ENCODE results near the gene COBL. TPM values are rescaled to one million over a fixed set of nuclear protein-coding genes. Genes with fewer than 3 reads are reported as not detected.
A peak's percentile ranks its signal among the peaks of the same experiment; 100 is the strongest.

COBL gene
- total RNA-seq, 6 experiments from 2014 or later = 21.5 to 35.9 (median 24.6) TPM

DNA sequence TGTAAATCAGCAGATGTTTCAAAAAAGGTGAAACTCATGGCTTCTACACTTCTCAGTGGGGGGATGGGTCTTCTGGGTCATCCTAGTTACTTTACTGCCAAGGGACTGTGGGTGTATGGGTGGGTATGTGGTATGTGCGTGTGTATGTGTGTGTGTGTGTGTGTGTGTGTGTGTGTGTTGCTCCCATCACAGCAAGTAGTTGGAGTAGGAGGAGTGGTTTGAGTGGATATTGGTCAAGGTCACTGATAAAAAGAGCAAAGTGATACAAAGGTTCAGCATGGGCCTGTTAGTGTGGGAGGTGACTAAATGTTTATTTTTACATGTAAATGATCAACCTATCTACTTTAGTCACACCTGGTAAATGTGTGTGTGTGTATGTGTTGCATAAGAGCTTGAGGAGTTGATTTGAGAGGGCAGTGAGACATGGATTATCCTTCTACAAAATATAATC is 11.8 kb upstream of the COBL start:
- H3K36me3 ChIP-seq = no peaks in the 10 kb centered on the region
- H3K27me3 ChIP-seq = no peaks in the 10 kb centered on the region
- no peak overlapping the region for H3K4me3 ChIP-seq
- intact Hi-C loops (cut with DNase I) = no loop called here
- ATAC-seq (peak; percentile 84 to 94 (median 88)), DNase-seq (peak in 1 of 3 donors; percentile 62)
- no peak for TF ChIP-seq POLR2A (IDR thresholded peaks at IDR 0.05)
- TF ChIP-seq, protein P1, sequence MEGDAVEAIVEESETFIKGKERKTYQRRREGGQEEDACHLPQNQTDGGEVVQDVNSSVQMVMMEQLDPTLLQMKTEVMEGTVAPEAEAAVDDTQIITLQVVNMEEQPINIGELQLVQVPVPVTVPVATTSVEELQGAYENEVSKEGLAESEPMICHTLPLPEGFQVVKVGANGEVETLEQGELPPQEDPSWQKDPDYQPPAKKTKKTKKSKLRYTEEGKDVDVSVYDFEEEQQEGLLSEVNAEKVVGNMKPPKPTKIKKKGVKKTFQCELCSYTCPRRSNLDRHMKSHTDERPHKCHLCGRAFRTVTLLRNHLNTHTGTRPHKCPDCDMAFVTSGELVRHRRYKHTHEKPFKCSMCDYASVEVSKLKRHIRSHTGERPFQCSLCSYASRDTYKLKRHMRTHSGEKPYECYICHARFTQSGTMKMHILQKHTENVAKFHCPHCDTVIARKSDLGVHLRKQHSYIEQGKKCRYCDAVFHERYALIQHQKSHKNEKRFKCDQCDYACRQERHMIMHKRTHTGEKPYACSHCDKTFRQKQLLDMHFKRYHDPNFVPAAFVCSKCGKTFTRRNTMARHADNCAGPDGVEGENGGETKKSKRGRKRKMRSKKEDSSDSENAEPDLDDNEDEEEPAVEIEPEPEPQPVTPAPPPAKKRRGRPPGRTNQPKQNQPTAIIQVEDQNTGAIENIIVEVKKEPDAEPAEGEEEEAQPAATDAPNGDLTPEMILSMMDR (IDR thresholded peaks at IDR 0.05) = no peak
- peak overlapping the region in 2 of 3 donors; percentile 55 to 73 for H3K27ac ChIP-seq
- peaks cover 0 to 43% (median 19%) of the 10 kb centered on the region in 4 donors for H3K4me1 ChIP-seq
- 17% methylated on average over 1 of the region's 1 CpG for WGBS (ENCODE audit: insufficient coverage, low coverage, low lambda C conversion rate, missing lambda C conversion rate)
- no peaks in the 10 kb centered on the region for H3K9me3 ChIP-seq

DNA sequence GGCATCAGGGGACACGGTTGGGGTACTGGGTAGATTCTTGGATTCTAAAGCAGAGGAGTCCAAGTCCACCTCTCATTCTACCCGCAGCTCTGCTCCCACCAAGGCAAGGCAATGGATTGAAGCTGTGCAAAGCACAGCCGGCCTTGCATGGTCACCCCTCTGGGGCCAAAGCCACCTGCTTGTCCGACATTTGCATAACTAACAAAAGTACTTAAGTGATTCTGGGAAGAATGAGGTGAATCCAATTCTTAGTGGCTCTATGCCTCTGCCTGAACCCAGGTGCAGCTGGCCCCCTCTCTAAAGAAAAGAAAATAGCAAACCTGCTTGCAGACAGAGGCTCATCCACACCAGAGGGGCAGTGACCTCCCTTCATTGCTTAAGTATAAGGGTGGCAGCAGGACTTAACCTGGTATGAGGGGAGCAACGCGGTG is 10.7 kb upstream of the COBL start:
- ATAC-seq = no peak
- WGBS (ENCODE audit: insufficient coverage, low coverage, low lambda C conversion rate, missing lambda C conversion rate) = 56% methylated on average over 2 of the region's 6 CpGs
- H3K9me3 ChIP-seq = no peaks in the 10 kb centered on the region

DNA sequence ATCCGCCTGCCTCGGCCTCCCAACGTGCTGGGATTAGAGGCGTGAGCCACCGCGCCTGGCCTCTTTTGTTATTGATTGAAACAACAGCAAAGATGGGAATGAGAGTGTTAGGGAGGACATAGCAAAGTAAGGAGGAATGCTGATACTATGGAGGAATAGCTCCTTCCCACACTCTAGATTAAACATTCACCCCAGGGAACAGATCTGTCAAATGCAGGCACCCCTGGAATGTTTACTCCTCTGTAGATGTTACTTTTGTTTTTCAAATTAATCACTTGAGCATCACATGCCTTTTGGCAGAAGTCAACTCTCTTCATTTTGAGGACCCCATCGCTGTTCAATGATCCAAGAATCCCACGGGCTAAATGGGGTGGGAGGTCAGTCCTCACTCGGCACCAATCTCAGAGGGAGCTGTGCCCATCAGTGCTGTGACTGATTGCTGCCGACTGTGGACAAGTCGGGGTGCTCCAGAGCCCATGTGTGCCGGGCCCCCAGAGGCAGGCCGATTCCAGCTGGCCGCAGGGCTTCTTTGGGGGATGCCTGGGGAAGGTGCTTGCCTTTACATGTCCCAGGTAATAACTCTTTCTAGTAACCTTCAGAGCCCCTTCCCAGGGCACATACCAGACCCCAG is 10.2 kb upstream of the COBL start:
- Histone ChIP-seq H3K27me3 (no peaks in the 10 kb centered on the region), H3K4me1 (peaks cover 0 to 43% (median 19%) of the 10 kb centered on the region in 4 donors), H3K9me3 (no peaks in the 10 kb centered on the region), H3K4me3 (no peak overlapping the region), H3K36me3 (no peaks in the 10 kb centered on the region), H3K27ac (peak overlapping the region in 1 of 3 donors; percentile 65)
- WGBS (ENCODE audit: insufficient coverage, low coverage, low lambda C conversion rate, missing lambda C conversion rate) = 80% methylated on average over 11 of the region's 14 CpGs
- ATAC-seq = no peak
- TF ChIP-seq POLR2A (IDR thresholded peaks at IDR 0.05) = no peak
- TF ChIP-seq, protein P1 (IDR thresholded peaks at IDR 0.05) = no peak
- intact Hi-C loops (cut with DNase I) = no loop called here
- DNase-seq = no peak

More for the DNA sequence above, 10.7 kb upstream of the COBL start:
- Histone ChIP-seq H3K4me3 (no peak overlapping the region), H3K4me1 (peaks cover 0 to 43% (median 19%) of the 10 kb centered on the region in 4 donors), H3K36me3 (no peaks in the 10 kb centered on the region), H3K27ac (peak overlapping the region in 1 of 3 donors; percentile 69), H3K27me3 (no peaks in the 10 kb centered on the region)
- DNase-seq = no peak
- TF ChIP-seq, protein P1 (IDR thresholded peaks at IDR 0.05) = no peak
- TF ChIP-seq POLR2A (IDR thresholded peaks at IDR 0.05) = no peak
- intact Hi-C loops (cut with DNase I) = no loop called here

GRCh38 chr7:51325908-51326307 is 9.3 kb upstream of the COBL start:
- no peaks in the 10 kb centered on the region for H3K9me3 ChIP-seq
- no peaks in the 10 kb centered on the region for H3K27me3 ChIP-seq
- H3K36me3 ChIP-seq = no peaks in the 10 kb centered on the region
- DNase-seq = no peak
- no peak overlapping the region for H3K4me3 ChIP-seq
- ATAC-seq = peak; percentile 44 to 66 (median 52)
- TF ChIP-seq, protein P1 (IDR thresholded peaks at IDR 0.05) = no peak
- no peak for TF ChIP-seq POLR2A (IDR thresholded peaks at IDR 0.05)
- peak overlapping the region in 2 of 3 donors; percentile 46 to 65 for H3K27ac ChIP-seq
- intact Hi-C loops (cut with DNase I) = no loop called here
- H3K4me1 ChIP-seq = peaks cover 0 to 43% (median 19%) of the 10 kb centered on the region in 4 donors

Measured in right lobe of liver (tissue), 6 donors.